Hematopoietic multipotent progenitor cell treated with erythropoietin and hydrocortisone succinate and interleukin-3 and kit ligand, for 6 days (in vitro differentiated cells): ENCODE results near the gene FER.
A peak's percentile ranks its signal among the peaks of the same experiment; 100 is the strongest.
"Not testable (repeated sequence)": the region's sequence is repeated elsewhere in the genome, so short reads cannot be mapped to it uniquely, and the experiment has no call there.

Experiments
- DNase-seq: peaks from one replicate; pipeline ENCODE4 v3.0.0-alpha.2; 2015

The FER gene

DNA sequence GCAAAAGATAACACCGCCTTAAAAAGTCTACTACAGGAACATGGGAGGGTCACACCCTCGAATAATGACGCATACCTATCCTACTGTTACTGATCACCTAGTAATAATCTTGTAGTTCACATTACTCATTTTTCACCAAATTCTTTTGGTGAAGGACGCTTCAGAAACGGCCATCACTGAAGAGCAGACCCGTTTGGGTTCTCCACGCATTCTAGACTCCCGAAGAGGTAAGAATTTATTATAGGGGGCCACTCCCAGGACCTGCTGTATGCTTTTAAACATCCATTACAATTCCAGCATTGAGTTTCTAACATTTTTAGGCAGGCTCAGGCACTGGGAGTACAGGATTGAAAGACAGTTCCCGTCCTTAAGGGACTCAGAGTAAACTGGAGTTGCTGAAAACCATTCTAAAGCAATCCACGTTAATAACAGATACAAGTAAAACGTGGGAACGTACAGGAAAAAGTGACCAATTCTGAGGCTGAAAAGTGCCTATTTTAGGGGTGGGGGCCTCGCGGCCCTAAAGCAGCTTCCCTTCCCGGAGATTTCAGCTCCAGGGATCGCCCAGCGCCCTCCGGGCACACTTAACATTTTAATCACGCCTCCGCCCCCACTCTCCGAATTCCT lies at the start of gene FER:
FER (plus strand) TSS at position 124 of the 627 bp plus-strand sequence. CDS start 50,286 bp downstream, outside the sequence.
- peak; percentile 90 for DNase-seq

DNA sequence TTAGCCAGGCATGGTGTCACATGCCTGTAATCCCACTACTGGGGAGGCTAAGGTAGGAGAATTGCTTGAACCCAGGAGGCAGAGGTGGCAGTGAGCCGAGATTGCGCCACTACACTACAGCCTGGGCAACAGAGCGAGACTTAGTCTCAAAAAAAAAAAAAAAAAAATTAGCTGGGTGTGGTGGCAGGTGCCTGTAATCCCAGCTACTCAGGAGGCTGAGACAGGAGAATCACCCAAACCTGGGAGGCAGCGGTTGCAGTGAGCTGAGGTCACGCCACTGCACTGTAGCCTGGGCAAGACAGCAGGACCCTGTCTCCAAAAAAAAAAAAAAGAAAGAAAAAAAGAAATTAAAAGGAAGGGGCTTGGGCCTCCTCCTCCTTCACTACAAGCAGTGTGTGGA lies 47.3 kb upstream of the FER start:
- DNase-seq = not testable (repeated sequence)

- peak; percentile 23 for DNase-seq
Measured at GRCh38 chr5:108700930-108701329, 46.8 kb upstream of the FER start.

GRCh38 chr5:108702546-108702945 lies 45.2 kb upstream of the FER start:
- DNase-seq = no peak

GRCh38 chr5:108703313-108703712 lies 44.4 kb upstream of the FER start:
- no peak for DNase-seq

DNA sequence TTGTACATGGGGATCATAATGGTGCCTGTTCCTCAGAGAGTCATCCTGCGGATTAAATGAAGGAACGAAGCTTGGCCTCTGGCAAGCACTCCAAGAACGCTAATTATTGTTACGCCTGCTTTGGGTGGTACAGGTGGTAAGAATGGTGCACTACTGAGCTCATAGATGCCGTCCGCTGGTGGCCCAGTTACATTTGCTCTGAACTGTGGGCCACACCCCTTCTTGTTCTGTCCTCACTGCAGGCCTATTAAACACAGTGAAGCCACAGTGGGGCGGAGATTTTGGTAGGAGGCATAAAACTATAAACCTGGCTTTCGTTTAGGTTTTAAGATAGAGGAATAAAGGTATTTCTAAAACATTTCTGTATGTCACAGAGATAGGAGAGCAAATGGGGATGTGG lies 40.6 kb upstream of the FER start:
- no peak for DNase-seq

DNA sequence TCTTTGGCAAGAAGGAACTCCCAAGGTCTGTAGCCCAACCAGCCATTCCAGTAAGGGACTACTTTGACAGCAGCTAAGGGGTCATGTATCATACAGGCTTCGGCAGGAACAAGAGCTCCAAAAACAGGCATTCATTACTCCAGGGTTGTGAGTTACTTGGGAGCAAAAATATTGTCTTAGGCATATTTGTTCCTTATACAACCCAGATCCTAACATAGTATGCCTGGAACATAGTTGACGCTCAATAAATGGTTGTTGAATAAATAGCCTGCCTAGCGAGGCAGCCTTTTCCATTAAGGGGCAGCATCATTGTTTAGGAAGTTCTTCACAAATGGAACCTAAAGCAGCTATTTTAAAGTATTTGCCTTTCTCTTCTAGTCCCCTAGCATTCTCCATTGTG lies 35.8 kb upstream of the FER start:
- no peak for DNase-seq

DNA sequence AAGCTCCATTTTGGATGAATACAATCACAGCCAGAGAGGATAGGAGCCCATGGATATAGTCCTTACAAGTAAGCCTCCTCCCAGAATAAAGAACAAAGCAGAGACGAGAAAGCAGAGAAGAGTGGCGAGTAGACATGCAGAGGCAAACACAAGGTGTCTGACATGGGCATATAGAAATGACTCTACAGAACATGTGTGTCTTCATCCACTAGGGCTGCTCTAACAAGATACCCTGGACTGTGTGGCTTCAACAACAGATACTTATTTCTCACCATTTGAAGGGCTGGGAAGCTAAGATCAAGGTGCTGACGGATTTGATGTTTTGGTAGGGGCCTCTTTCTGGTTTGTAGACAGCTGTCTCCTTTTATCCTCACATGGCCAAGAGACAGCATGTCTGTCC lies 32.3 kb upstream of the FER start:
- no peak for DNase-seq

DNA sequence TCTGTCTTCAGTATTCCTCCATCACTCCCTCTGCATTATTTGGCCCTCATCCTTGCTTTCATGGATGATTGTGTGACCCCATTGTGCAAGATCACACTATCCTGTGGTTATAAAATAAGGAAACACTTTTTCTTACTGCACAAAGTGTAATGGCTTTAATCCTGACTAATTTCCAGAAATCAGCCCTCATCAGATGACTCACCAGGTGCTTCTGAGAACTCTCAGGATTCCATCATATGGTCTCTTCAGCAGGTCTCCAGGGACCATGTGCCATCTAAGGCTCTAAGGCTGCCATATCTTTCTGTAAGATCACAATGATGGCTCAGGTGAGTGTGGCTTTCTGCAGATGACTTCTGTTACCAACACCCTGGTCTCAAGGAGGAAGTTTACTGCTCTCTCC lies 27.3 kb upstream of the FER start:
- no peak for DNase-seq

GRCh38 chr5:108726446-108727235 lies 21.1 kb upstream of the FER start:
- no peak for DNase-seq

DNA sequence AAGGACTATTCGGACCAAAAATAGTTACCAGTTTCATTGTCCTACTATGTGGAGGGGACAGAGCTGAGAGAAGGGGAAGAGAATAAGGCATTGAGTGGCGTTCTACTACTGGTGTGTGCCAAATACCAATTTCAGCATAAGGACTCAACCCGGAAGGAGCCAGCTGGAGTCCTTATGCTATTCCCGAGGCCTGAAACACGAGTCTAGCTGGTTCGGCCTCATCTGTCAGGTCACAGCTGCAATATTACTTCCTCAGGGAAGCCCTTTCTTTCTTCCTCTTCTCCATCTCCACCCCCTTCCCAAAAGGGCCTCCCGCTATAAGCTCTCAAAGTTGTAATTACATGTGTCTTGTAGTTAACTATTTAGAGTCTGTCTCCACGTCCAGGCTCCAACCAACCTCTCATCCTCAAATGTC lies 20.5 kb upstream of the FER start:
- peak; percentile 60 for DNase-seq

DNA sequence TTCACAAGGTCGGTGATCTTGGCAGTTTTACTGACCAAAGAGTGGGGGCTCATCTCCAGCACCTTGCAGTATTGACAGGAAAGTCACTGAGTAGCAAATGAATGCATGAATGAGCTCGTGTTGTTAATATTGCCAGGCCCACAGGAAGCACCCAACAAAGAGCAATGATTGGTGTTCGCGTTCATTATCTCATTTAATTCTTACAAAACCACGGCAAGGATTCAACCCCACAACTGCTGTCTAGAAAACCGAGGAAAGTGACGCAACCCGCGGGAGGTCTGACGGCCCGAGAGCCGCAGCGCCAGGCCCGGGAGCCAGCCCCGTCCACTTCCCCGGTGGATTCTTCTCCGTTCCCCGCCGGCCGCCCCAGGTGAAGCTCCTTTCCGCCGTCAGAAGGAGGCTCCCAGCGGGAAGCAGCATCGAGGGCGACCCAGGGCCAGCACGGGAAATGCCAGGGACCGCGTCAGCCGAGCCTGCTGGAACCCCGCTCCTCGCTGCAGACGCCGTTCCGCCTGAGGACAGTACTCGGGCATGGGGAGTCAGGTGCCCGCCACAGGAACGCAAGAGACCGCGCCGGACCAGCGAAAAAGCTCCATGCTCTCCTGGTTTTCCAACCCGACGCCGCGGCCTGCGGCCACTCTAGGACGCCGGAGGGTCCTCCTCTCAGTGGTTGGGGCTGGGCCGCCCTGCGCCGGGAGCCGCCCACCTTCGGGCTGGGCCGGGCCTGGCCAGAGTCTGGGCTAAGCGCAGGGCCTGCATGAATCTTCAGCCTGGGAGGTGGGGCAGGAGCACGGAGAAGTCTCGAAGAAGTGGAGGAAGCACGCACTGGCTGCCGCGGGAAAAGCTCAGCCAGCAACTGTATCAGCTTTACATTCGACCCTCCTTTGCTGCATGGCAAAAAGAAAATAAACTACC lies 19.8 kb upstream of the FER start:
- DNase-seq = peak; percentile 92

GRCh38 chr5:108728566-108729241 lies 19.0 kb upstream of the FER start:
- DNase-seq = peak; percentile 49

GRCh38 chr5:108729242-108729615 lies 18.5 kb upstream of the FER start:
- no peak for DNase-seq

DNA sequence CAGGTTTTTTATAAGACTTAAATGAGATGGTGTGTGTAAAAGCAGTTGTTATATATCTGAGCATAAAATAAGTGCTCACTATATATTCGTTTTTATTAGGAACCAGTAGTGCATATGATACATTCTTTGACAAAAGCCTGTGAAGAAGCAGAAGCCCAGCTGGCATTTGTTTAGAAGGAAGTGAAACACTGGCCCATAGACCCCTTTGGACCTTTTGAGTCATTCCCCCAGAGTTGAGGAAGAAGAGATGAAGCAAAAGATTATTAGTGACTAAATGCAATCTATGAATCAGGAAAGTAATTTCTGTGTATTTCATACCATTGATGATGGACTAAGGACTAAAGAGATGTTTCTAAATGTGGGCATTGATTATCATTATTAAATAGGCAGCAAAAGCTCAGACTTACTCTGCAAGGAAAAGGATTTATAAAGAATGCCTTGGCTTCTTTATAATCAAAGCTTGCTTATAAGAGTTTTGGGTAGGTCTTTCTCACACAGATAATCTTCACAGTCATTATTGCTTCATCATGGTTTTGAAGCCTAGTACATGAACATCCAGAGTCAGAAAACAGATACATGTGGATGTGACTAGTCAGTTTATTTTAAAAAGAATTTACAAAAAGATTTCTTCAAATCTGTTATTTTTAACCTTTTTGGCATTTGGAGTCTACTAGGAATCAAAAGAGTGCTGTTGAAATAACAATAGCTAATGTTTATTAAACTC lies 16.9 kb upstream of the FER start:
- DNase-seq = no peak

- DNase-seq = peak; percentile 29
Measured at GRCh38 chr5:108735790-108736189, 11.9 kb upstream of the FER start.

GRCh38 chr5:108736855-108737254 lies 10.8 kb upstream of the FER start:
- DNase-seq = no peak

GRCh38 chr5:108739376-108739775 lies 8.3 kb upstream of the FER start:
- DNase-seq = no peak

GRCh38 chr5:108739906-108740305 lies 7.8 kb upstream of the FER start:
- no peak for DNase-seq

DNA sequence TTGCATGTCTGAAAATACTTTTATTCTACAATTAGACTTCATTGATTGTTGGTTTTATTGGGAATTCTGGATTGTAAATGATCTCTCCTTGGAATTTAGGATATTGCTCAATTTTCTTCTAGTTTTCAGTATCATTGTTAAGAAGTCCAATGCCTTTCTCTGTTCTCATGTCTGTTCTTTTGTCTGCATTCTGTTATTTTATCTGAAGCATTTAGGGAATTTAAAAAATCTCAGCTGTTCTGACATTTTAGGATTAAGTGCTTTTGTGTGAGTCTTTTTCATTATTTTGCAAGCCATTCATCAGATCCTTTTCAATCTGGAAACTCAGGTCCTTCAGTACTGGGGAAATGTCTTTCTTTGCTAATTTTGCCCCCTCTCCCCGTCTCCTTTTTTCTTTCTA lies 4.4 kb upstream of the FER start:
- no peak for DNase-seq

GRCh38 chr5:108743846-108744245 lies 3.9 kb upstream of the FER start:
- no peak for DNase-seq

DNA sequence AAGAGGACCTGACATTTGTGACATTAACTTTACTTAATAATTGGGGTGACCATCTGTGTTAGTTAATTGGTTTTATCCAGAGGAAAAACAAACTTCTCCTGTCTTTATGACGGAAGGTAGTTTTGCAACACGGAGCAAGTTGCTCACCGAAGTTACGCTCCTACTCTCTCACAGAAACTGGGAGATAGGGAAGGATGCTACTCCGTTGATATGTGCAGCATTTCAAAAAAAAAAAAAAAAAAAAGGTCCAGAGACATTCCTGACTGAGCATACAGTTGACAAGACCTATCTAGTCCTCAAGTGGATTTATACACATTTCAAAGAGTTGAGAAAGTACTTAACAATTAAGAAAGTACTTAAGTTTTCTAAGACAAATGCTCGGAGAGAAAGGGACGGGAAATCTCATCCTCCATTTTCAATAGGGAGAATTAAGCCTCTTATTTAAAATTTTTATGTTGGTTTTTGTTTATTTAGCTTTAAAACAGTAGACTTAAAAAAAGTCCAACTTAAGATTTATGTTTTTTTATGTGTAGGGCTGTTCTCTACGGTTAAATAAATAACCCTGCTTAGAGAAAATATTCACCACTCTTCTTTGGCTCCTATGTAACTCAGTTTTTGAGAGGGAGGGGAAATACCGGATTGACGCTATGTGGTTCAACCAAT lies 455 bp upstream of the FER start:
- DNase-seq = no peak
